NCI-H345 treated with DMSO at 0.1 percent for 48 hours (cell line): ENCODE measurements around the gene SUMO2.
A peak's percentile ranks its signal among the peaks of the same experiment; 100 is the strongest.
"Not testable (repeated sequence)": the region's sequence is repeated elsewhere in the genome, so short reads cannot be mapped to it uniquely, and the experiment has no call there.

Experiments
- DNase-seq: peaks from one replicate; lab custom pipeline; 2025; ENCODE audit not compliant: unreplicated experiment; lab: John Stamatoyannopoulos, UW

SUMO2 gene

GRCh38 chr17:75182319-75182568, 515 bp downstream of the SUMO2 start:
- no peak for DNase-seq

DNA sequence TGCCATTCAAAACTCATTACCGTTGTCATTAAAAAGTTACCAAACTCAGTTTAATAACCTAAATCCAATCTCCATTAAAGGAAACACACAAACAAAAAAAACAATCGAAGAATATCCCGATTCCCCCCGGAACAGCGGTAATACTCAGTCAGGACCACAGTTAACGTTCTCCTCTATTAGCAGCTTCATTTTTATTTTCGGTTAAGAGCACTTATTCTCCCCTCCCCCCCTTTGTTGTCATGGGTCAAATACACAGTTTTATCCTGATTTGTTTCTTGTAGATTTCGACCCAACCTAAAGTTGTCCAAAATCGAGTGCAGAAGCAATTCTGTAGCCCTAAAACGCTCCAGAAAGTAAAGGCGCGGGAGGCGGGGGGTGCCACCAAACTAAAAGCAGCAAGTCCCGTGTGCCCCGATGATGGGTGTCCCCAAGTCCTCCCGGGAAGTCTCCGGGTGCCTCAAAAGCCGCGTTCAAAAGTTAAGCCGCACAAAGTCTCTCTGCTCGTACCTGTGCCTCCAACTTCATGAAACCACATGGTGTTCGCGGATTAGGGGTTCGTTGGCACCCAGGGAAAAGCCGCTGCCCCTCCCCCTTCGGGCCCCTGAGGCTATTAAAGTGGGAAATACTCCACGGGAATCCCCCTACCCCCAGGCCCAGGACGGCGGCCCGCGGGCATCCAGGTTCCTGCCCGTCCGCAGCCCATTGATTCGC, 996 bp downstream of the SUMO2 start:
- no peak for DNase-seq

DNA sequence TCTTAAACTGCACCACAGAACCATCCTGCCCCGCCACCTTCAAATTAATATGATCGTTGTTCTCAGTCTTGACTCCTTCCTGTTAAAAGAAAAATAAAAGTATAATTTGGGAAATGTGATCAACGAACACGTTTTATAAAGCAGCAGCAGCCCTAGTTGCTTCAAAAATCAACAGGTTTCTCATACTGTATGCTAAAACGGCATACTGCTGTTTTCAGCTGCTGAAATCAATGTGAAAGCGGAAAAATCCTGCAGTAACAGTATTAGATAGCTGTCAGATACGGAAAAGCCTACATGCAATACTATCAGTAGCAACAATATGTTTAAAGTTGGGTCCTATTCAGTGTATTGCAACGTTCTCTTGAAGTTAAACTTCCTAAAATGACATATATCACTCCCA, 1.6 kb downstream of the SUMO2 start:
- DNase-seq, result no peak

GRCh38 chr17:75178453-75178852, 4.3 kb downstream of the SUMO2 start:
- DNase-seq, result no peak

DNA sequence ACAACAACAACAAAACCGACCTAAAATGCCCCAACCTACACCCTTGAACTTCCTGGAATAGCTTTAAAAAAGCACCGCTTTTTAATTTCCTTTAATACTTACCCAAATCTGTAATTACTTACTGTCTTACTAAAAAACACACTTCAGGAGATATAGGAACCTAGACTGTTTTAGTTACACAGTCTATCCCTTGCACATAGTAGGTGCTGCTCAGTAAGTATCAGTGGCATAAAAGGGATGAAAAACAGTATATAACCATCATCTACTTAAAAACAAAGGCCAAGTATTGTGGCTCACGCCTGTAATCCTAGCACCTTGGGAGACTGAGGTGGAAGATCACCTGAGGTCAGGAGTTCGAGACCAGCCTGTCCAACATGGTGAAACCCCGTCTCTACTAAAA, 6.1 kb downstream of the SUMO2 start:
- DNase-seq, result no peak

GRCh38 chr17:75174996-75175395, 7.8 kb downstream of the SUMO2 start:
- DNase-seq, result no peak

DNA sequence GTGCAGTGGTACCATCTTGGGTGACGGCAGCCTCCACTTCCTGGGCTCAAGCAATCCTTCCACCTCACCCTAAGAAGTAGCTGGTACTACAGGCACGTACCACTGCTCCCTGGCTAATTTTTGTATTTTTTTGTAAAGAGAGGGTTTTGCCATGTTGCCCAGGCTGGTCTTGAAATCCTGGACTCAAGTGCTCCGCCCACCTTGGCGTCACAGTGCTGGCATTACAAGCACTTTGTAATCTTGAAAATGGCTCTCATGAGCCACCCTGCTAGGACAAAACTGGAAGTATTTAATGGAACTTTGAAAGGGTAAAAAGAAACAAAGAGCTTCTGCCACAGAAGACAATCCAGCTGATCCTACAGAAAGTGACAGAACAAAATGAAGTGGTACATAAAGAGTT, 9.2 kb downstream of the SUMO2 start:
- no peak for DNase-seq

DNA sequence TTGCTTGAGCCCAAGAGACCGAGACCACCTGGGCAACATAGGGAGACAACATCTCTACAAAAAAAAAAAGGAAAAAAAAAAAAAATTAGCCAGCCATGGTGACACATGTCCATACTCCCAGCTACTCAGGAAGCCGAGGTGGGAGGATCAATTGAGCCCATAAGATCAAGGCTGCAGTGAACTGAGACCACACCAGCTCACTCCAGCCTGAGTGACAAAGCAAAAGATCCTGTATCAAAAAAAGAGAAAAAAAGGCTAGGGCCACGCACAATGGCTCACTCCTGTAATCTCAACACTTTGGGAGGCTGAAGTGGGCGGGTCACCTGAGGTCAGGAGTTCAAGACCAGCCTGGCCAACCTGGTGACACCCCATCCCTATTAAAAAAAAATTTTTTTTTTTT, 13.8 kb downstream of the SUMO2 start:
- DNase-seq, result no peak

DNA sequence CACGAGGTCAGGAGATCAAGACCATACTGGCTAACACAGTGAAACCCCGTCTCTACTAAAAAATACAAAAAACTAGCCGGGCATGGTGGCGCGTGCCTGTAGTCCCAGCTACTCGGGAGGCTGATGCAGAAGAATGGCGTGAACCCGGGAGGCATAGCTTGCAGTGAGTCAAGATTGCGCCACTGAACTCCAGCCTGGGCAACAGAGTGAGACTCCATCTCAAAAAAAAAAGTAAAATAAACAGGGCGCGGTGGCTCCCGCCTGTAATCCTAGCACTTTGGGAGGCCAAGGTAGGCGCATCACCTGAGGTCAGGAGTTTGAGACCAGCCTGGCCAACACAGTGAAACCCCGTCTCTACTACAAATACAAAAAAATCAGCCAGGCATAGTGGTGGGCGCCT, 18.2 kb downstream of the SUMO2 start:
- not testable (repeated sequence) for DNase-seq

DNA sequence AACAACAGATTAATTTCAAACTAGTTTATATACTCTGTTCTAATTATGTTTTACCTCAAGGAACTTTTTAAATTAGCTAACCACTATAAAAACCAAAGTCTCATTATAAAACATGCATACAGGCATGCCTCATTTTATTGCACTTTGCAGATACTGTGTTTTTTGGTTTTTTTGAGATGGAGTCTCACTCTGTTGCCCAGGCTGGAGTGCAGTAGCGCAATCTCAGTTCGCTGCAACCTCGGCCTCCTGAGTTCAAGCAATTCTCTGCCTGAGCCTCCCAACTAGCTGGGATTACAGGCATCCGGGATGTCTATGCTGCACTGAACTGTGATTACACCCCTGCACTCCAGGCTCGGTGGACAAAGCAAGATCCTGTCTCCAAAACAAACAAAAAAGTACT, 19.7 kb downstream of the SUMO2 start:
- DNase-seq, result no peak

GRCh38 chr17:75160211-75160610, 22.5 kb downstream of the SUMO2 start:
- no peak for DNase-seq

DNA sequence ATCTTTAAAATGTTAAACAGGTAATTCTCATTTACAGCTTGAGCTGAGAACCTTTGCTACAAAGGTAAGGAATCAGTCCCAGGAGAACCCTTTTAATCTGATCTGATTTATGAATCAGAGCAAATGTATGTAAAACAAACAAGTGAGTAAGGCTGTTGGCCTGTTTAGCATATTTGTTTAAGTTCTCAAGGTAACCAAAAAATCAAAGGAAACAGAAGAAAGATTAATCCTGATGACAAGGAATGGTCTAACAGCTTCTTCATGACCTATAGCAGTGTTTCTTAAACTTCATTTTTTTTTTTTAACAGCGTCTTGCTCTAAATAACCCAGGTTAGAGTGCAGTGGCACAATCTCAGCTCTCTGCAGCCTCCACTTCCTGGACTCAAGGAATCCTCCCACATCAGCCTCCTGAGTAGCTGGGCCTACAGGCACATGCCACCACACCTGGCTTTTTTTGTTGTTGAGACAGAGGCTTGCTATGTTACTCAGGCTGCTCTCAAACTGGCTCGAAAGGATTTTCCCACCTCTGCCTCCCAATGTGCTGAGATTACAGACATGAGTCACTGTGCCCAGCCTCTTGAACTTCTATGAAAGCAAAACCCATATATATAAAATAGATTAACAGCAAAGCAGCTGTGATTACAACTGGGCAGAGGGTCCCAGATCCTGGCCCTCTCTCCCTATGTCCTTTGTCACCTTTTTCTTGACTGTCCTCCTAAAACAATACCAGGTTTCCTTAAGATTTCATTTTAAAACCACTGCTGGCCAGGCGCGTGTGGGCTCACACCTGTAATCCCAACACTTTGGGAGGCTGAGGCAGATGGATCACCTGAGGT, 23.3 kb downstream of the SUMO2 start:
- no peak for DNase-seq

DNA sequence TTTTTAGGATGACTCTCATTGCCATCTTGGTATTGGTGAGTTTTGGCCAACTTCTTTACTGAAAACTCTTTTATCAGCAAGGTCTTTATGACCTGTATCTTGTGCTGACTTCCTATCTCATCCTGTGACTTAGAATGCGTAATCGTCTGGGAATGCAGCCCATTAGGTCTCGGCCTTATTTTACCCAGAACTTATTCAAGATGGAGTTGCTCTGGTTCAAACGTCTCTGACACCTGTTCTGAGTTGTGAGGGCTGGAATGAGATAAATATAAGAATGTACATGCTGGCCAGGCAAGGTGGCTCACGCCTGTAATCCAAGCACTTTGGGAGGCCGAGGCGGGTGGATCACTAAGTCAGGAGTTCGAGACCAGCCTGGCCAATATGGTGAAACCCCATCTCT, 24.3 kb downstream of the SUMO2 start:
- not testable (repeated sequence) for DNase-seq

DNA sequence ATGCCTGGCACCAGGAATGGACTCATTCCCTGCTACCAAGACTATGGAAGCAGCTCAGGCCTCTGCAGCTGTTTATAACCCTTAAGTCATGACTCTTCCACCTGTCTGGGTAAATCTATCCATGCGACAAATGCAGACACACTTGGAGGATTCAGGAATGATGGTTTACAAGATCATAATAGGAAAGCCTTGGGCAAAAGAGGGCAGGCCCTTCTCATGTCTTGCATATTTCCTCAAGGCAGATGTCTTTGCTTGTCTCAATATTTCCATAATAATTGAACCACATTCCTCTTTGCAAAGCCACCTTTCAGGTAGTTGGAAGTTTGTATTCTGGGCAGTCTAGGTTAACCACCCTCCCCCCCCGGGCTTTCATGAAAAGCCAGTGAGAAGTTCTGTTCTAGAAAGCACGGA, 27.6 kb downstream of the SUMO2 start:
- no peak for DNase-seq

DNA sequence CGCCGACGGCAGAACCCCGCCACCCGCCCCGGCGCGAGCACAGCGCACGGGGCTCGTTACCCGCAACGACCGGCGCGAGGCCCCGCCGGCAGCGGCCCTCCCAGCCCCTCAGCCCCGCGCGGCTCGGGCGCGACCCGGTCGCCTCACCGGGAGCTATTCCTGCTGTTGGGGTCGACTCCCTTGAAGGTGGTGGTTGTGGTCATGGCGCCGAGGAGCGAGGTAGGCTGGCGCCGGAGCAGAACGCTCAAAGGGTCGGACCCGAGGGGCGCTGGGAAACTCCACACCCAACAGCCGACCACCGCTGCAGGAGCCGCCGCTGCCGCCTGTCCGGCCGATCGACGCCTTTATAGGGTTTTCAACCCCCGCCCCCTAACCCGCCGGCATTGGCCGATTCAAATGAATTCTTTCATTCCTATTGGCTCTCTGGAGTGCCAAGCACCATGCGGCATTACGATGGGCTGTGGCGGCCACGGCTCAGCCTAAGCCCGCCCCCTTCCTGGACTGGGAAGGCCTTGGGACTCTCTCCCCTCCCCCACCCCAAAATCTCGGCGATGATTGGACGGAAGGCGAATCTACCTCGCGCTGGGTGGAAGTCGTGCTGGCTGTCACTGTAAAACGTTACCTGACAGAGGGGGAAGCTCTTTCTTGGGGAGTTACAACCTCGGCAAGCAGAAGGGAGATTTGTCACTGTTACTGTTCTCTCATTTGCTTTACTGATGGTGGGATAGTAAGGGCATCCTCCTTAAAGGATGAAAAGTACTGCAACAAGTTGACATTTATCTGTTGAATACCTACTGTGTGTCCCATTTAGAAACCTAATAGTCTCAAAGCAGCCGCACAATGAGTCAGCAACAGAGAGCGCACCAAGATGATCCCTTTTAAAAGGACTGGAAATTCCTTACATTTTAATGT, 28.3 kb downstream of the SUMO2 start, which contains the start of gene JPT1:
JPT1 (minus strand) TSS at position 318 of the 912 bp plus-strand sequence; CDS start at position 203, 115 bp downstream.
- peak; percentile 99 for DNase-seq

DNA sequence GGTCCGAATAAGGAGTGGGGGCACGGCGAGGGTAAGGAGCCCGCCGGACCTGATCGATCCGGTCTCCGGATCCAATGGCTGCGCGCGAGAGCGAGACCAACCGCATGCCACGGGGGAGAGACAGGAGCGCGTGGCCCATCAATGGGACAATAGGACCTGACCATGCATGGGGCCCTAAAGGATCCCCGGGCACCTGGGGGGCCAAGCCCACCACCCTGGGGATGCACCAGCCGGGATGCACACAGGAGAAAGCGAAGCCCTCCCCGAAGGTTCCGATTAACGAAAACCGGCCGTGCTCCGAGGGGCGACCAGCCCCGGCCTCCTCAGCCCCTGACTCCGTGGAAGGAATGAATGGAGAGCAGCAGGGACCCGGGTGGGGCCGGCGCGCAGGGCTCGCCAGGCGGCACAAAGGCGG, 29.0 kb downstream of the SUMO2 start:
- DNase-seq, result no peak

DNA sequence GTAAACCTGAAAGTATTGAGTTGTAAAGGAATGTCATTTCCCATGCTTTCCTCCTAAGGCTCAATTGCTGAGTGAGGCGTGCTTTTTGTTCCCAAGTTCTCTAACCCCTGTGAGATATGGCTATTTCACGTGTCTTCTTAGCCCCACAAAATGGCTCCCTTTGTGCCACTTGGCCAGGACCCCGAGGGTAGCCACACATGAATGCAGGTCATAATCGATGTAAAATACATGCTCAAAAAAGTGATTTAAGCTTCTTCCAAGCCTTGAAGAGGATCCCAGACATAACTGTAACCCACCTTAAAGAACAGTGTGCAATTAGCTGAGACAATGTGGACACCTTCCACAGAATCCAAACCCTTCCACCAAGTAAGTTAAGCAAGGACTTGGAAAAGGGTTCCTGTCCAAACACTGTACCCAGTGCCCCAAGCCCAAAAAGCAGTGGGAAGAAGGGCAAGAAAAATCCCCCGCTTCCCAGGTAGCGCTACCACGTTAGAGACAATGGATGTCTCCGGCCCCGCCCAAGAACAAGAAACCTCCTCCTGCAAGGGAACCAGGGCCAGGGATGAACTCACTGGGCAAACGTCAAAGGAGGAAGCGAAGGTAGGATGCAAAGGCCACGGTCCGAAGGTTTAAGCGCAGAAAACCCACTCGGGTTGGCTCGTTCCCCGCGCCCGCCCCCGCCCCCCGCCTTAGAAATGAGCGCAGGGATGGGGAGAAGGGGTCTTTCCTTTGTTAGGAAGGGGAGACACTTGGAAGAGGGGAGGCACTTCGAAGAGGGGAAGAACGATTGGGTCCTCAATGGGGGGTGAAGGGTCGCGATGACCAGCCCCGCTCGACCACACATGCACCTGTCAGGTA, 29.6 kb downstream of the SUMO2 start:
- peak; percentile 27 for DNase-seq

- no peak for DNase-seq
Observed at GRCh38 chr17:75152523-75152921, 30.2 kb downstream of the SUMO2 start.

DNA sequence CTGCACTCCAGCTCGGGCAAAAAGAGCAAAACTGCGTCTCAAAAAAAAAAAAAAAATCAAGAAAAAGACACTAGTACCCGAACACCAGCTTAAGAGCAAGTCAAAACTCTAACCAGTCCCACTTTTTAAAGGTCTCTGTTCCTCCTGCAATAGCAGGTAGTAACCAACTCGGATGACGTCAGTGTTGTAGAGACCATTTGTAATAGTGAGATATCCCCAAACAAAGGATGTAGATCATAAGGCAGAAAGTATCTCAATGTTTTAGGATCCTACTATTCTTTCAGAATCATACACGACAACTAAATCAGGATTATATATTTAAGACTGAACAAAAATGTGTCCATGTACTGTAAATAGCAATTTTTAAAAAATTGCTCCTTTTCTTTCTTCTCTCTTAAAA, 30.8 kb downstream of the SUMO2 start:
- DNase-seq, result no peak

DNA sequence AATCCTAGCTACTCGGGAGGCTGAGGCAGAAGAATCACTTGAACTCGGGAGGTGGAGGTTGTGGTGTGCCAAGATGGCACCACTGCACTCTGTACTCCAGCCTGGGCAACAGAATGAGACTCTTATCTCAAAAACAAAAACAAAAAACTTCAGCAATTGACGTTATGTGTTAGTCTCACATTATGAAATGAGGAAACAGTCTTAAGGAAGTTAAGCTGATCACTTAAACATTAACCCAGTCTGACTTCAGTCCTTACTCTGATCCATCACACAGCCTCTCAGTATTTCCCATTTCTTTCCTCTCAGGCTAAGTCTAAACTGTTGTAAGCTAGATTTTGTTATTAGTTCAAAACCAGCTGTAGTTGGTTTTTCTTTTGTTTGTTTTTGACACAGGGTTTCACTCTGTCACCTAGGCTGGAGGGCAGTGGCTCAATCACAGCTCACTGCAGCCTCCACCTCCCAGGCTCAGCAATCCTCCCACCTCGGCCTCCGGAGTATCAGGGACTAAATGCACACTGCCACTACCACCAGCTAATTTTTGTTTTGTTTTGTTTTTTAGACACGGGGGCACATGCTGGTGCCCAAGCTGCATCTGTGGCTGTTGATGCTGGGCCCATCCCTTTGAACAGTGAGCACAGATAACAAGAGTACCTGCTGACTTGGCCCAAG, 34.7 kb downstream of the SUMO2 start:
- DNase-seq, result no peak
